ENCODE data around the gene ARL15. TPM values are rescaled to one million over a fixed set of nuclear protein-coding genes. Genes with fewer than 3 reads are reported as not detected.

ARL15 gene
- total RNA-seq, 1 donor from 2014 or later, result 16.9 TPM

- no peak for DNase-seq (ENCODE audit: extremely low spot score, unreplicated experiment)
- no peak overlapping the region for H3K4me3 Mint-ChIP-seq
- no peak for TF ChIP-seq CTCF (conservative IDR thresholded peaks at IDR 0.05)
- no peaks in the 10 kb centered on the region for H3K27me3 Mint-ChIP-seq
- no peaks in the 10 kb centered on the region for H3K4me1 Mint-ChIP-seq (ENCODE audit: unreplicated experiment)
- H3K9me3 Mint-ChIP-seq, result peaks cover 9% of the 10 kb centered on the region
- peaks cover 5% of the 10 kb centered on the region for H3K36me3 Mint-ChIP-seq
- H3K27ac Mint-ChIP-seq, result no peak overlapping the region
These were observed 353.7 kb downstream of the ARL15 start for GRCh38 chr5:53956632-53957031.

- Mint-ChIP-seq H3K27me3 (no peaks in the 10 kb centered on the region), H3K27ac (no peak overlapping the region), H3K4me1 (ENCODE audit: unreplicated experiment) (no peaks in the 10 kb centered on the region)
These were observed 354.2 kb downstream of the ARL15 start for GRCh38 chr5:53956196-53956595.

GRCh38 chr5:53950621-53951020, 359.8 kb downstream of the ARL15 start:
- peaks cover 6% of the 10 kb centered on the region for H3K36me3 Mint-ChIP-seq

More at GRCh38 chr5:53956196-53956595, 354.2 kb downstream of the ARL15 start:
- Mint-ChIP-seq H3K4me3 (no peak overlapping the region), H3K36me3 (peaks cover 5% of the 10 kb centered on the region), H3K9me3 (peaks cover 9% of the 10 kb centered on the region)
- no peak for DNase-seq (ENCODE audit: extremely low spot score, unreplicated experiment)
- TF ChIP-seq CTCF (conservative IDR thresholded peaks at IDR 0.05), result no peak

GRCh38 chr5:53948598-53948997, 361.8 kb downstream of the ARL15 start:
- peaks cover 14% of the 10 kb centered on the region for H3K36me3 Mint-ChIP-seq
- no peak for DNase-seq (ENCODE audit: extremely low spot score, unreplicated experiment)
- H3K4me1 Mint-ChIP-seq (ENCODE audit: unreplicated experiment), result peaks cover 12% of the 10 kb centered on the region
- H3K9me3 Mint-ChIP-seq, result peaks cover 6% of the 10 kb centered on the region
- H3K4me3 Mint-ChIP-seq, result no peak overlapping the region
- H3K27me3 Mint-ChIP-seq, result no peaks in the 10 kb centered on the region
- H3K27ac Mint-ChIP-seq, result no peak overlapping the region
- no peak for TF ChIP-seq CTCF (conservative IDR thresholded peaks at IDR 0.05)

More at GRCh38 chr5:53950621-53951020, 359.8 kb downstream of the ARL15 start:
- DNase-seq (ENCODE audit: extremely low spot score, unreplicated experiment), result no peak
- no peak for TF ChIP-seq CTCF (conservative IDR thresholded peaks at IDR 0.05)
- Mint-ChIP-seq H3K4me1 (ENCODE audit: unreplicated experiment) (peaks cover 12% of the 10 kb centered on the region), H3K27ac (no peak overlapping the region), H3K27me3 (no peaks in the 10 kb centered on the region), H3K9me3 (peaks cover 6% of the 10 kb centered on the region), H3K4me3 (no peak overlapping the region)

- H3K4me1 Mint-ChIP-seq (ENCODE audit: unreplicated experiment), result peaks cover 15% of the 10 kb centered on the region
- DNase-seq (ENCODE audit: extremely low spot score, unreplicated experiment), result no peak
- no peak overlapping the region for H3K4me3 Mint-ChIP-seq
- no peak overlapping the region for H3K27ac Mint-ChIP-seq
- peaks cover 23% of the 10 kb centered on the region for H3K36me3 Mint-ChIP-seq
- H3K27me3 Mint-ChIP-seq, result no peaks in the 10 kb centered on the region
- H3K9me3 Mint-ChIP-seq, result peaks cover 6% of the 10 kb centered on the region
- no peak for TF ChIP-seq CTCF (conservative IDR thresholded peaks at IDR 0.05)
These were observed 363.8 kb downstream of the ARL15 start for GRCh38 chr5:53946405-53947100.
